ENCODE data around the gene FAM222A. TPM values are rescaled to one million over a fixed set of nuclear protein-coding genes. Genes with fewer than 3 reads are reported as not detected.

The FAM222A gene
- total RNA-seq, 1 experiment from 2014 or later: 1.6 TPM

GRCh38 chr12:109760930-109761921, 47.6 kb downstream of the FAM222A start (continued):
- TF ChIP-seq CTCF (IDR thresholded peaks at IDR 0.05) (no peak), FOXJ3 (CRISPR knock-in tag; IDR thresholded peaks at IDR 0.05; ENCODE audit: borderline replicate concordance) (no peak), MAX (CRISPR knock-in tag; IDR thresholded peaks at IDR 0.05) (no peak), ZNF416 (CRISPR knock-in tag; IDR thresholded peaks at IDR 0.05) (no peak), CREM (CRISPR knock-in tag; IDR thresholded peaks at IDR 0.05) (no peak)

- no peak overlapping the region for H3K27ac Mint-ChIP-seq
- H3K36me3 Mint-ChIP-seq: no peaks in the 10 kb centered on the region
- H3K27me3 Mint-ChIP-seq (ENCODE audit: low read depth): no peaks in the 10 kb centered on the region
- H3K4me1 Mint-ChIP-seq: peaks cover 16% of the 10 kb centered on the region
- ATAC-seq (no peak), DNase-seq (ENCODE audit: low spot score) (peak; percentile 3)
- no peak overlapping the region for H3K4me3 Mint-ChIP-seq
- ChIA-PET POLR2A (no interaction called here), CTCF (interaction anchor here (0.8 to 1.8 kb wide), 6 partner anchors 9 to 164 kb away, joined by 3 to 8 read pairs (median 4); no protein-coding TSS in a partner anchor)
- TF ChIP-seq CDX4 (CRISPR knock-in tag; IDR thresholded peaks at IDR 0.05; ENCODE audit: borderline replicate concordance): no peak
- no peak for TF ChIP-seq ATF2 (CRISPR knock-in tag; IDR thresholded peaks at IDR 0.05; ENCODE audit: borderline replicate concordance, low read depth)
- TF ChIP-seq NFE2L1 (CRISPR knock-in tag; IDR thresholded peaks at IDR 0.05): no peak
- TF ChIP-seq SMAD3 (CRISPR knock-in tag; IDR thresholded peaks at IDR 0.05; ENCODE audit: borderline replicate concordance): no peak
- no peak for TF ChIP-seq MYBL2 (CRISPR knock-in tag; IDR thresholded peaks at IDR 0.05)
- 0 out of 2 replicates have a peak, but pooled peaks cover 4% of the 10 kb centered on the region for H3K9me3 Mint-ChIP-seq
These were observed 48.5 kb downstream of the FAM222A start for GRCh38 chr12:109762071-109762672.

GRCh38 chr12:109762673-109763191, 49.1 kb downstream of the FAM222A start:
- CTCF ChIA-PET: interaction anchor here (0.6 to 1.6 kb wide), 4 partner anchors 9 to 165 kb away, joined by 3 to 4 read pairs (median 3); no protein-coding TSS in a partner anchor
- no peaks in the 10 kb centered on the region for H3K36me3 Mint-ChIP-seq
- no peak for DNase-seq (ENCODE audit: low spot score)
- H3K27ac Mint-ChIP-seq: no peak overlapping the region
- no peaks in the 10 kb centered on the region for H3K27me3 Mint-ChIP-seq (ENCODE audit: low read depth)
- 0 out of 2 replicates have a peak, but pooled peaks cover 4% of the 10 kb centered on the region for H3K9me3 Mint-ChIP-seq
- POLR2A ChIA-PET: no interaction called here
- peaks cover 15% of the 10 kb centered on the region for H3K4me1 Mint-ChIP-seq
- H3K4me3 Mint-ChIP-seq: no peak overlapping the region
- ATAC-seq: no peak
- no peak for TF ChIP-seq CTCF (IDR thresholded peaks at IDR 0.05)
- TF ChIP-seq MLX (CRISPR knock-in tag; IDR thresholded peaks at IDR 0.05): no peak
- TF ChIP-seq AFF4 (CRISPR knock-in tag; IDR thresholded peaks at IDR 0.05; ENCODE audit: borderline replicate concordance): no peak
- TF ChIP-seq ZNF671 (CRISPR knock-in tag; IDR thresholded peaks at IDR 0.05): no peak
- TF ChIP-seq ZSCAN18 (CRISPR knock-in tag; IDR thresholded peaks at IDR 0.05): no peak
- no peak for TF ChIP-seq CREM (CRISPR knock-in tag; IDR thresholded peaks at IDR 0.05)
- no peak for TF ChIP-seq ZNF396 (CRISPR knock-in tag; IDR thresholded peaks at IDR 0.05; ENCODE audit: borderline replicate concordance)
- no peak for TF ChIP-seq MYBL2 (CRISPR knock-in tag; IDR thresholded peaks at IDR 0.05)

Data from WTC11 (cell line).